ENCODE measurements around the gene RFX8.

- TF ChIP-seq EZH2 (IDR thresholded peaks at IDR 0.05; ENCODE audit: borderline replicate concordance, low read depth, low read length, severe bottlenecking) (no peak), CTCF (IDR thresholded peaks at IDR 0.05; ENCODE audit: borderline replicate concordance, extremely low read depth, low read length, poor library complexity, severe bottlenecking) (no peak)
Observed at GRCh38 chr2:101516349-101516748, 41.4 kb upstream of the RFX8 start.

Measured in DND-41 (cell line).